ENCODE measurements around the gene STRA8.

STRA8 gene

GRCh38 chr7:135240441-135240840 is 6.8 kb downstream of the STRA8 start:
- DNase-seq: no peak

- DNase-seq: no peak
These were observed 8.6 kb downstream of the STRA8 start for GRCh38 chr7:135242096-135242684.

GRCh38 chr7:135245226-135246190 is 11.9 kb downstream of the STRA8 start:
- DNase-seq: no peak

- no peak for DNase-seq
These were observed 12.7 kb downstream of the STRA8 start for GRCh38 chr7:135246191-135246825.

- no peak for DNase-seq
These were observed 14.3 kb downstream of the STRA8 start for GRCh38 chr7:135247746-135248471.

- no peak for DNase-seq
These were observed 14.9 kb downstream of the STRA8 start for GRCh38 chr7:135248546-135248945.

- DNase-seq: no peak
These were observed 18.1 kb downstream of the STRA8 start for GRCh38 chr7:135251496-135252391.

GRCh38 chr7:135253851-135254771 is 20.5 kb downstream of the STRA8 start:
- peak in 1 of 2 experiments; percentile 51 for DNase-seq

GRCh38 chr7:135257790-135258189 is 24.2 kb downstream of the STRA8 start:
- no peak for DNase-seq

GRCh38 chr7:135258585-135258984 is 24.9 kb downstream of the STRA8 start:
- no peak for DNase-seq

- DNase-seq: no peak
These were observed 26.1 kb downstream of the STRA8 start for GRCh38 chr7:135259702-135260101.

GRCh38 chr7:135260470-135260869 is 26.8 kb downstream of the STRA8 start:
- no peak for DNase-seq

- DNase-seq: no peak
These were observed 27.5 kb downstream of the STRA8 start for GRCh38 chr7:135260930-135261721.

GRCh38 chr7:135262623-135263320 is 29.1 kb downstream of the STRA8 start:
- DNase-seq: no peak

GRCh38 chr7:135263321-135263970 is 29.8 kb downstream of the STRA8 start:
- DNase-seq: no peak

GRCh38 chr7:135265637-135266036 is 32.0 kb downstream of the STRA8 start:
- DNase-seq: no peak

GRCh38 chr7:135269921-135270320 is 36.3 kb downstream of the STRA8 start:
- no peak for DNase-seq

- no peak for DNase-seq
These were observed 37.1 kb downstream of the STRA8 start for GRCh38 chr7:135270577-135271254.
